Measurements from ENCODE around the gene HOXD10.

Gene HOXD10

GRCh38 chr2:176115883-176116813 is at the start of gene HOXD10:
Gene HOXD10 (plus strand): TSS chr2:176116778. CDS start chr2:176116834, 56 bp downstream.
- peaks cover 96% of the 10 kb centered on the region for H3K4me1 Mint-ChIP-seq
- peaks cover 74% of the 10 kb centered on the region for H3K27me3 Mint-ChIP-seq (ENCODE audit: low read depth, poor library complexity)
- H3K4me3 Mint-ChIP-seq, result peak within 1 kb of the TSS; percentile 86
- DNase-seq, result peak; percentile 85
- peak within 1 kb of the TSS; percentile 93 for H3K27ac Mint-ChIP-seq
- no peaks in the 10 kb centered on the region for H3K9me3 Mint-ChIP-seq
- TF ChIP-seq CTCF (IDR thresholded peaks at IDR 0.05), result peak; percentile 54
- no peaks in the 10 kb centered on the region for H3K36me3 Mint-ChIP-seq (ENCODE audit: low read depth)

- DNase-seq, result peak; percentile 45
- Mint-ChIP-seq H3K27me3 (ENCODE audit: low read depth, poor library complexity) (peaks cover 100% of the 10 kb centered on the region), H3K4me3 (peak overlapping the region; percentile 67), H3K9me3 (peaks cover 6% of the 10 kb centered on the region), H3K4me1 (peaks cover 14% of the 10 kb centered on the region), H3K27ac (no peak overlapping the region), H3K36me3 (ENCODE audit: low read depth) (no peaks in the 10 kb centered on the region)
- TF ChIP-seq CTCF (IDR thresholded peaks at IDR 0.05), result no peak
Measured at GRCh38 chr2:176067589-176068418, 48.8 kb upstream of the HOXD10 start.

- peaks cover 100% of the 10 kb centered on the region for H3K27me3 Mint-ChIP-seq (ENCODE audit: low read depth, poor library complexity)
- H3K36me3 Mint-ChIP-seq (ENCODE audit: low read depth), result no peaks in the 10 kb centered on the region
- peaks cover 8% of the 10 kb centered on the region for H3K9me3 Mint-ChIP-seq
- no peak for TF ChIP-seq CTCF (IDR thresholded peaks at IDR 0.05)
- H3K4me1 Mint-ChIP-seq, result peaks cover 14% of the 10 kb centered on the region
- H3K4me3 Mint-ChIP-seq, result peak overlapping the region; percentile 72
- H3K27ac Mint-ChIP-seq, result no peak overlapping the region
- DNase-seq, result peak; percentile 54
Measured at GRCh38 chr2:176068419-176068832, 48.2 kb upstream of the HOXD10 start.

- Mint-ChIP-seq H3K9me3 (peaks cover 8% of the 10 kb centered on the region), H3K4me1 (peaks cover 18% of the 10 kb centered on the region), H3K4me3 (peak overlapping the region; percentile 15), H3K36me3 (ENCODE audit: low read depth) (no peaks in the 10 kb centered on the region), H3K27ac (no peak overlapping the region), H3K27me3 (ENCODE audit: low read depth, poor library complexity) (peaks cover 100% of the 10 kb centered on the region)
- no peak for DNase-seq
- TF ChIP-seq CTCF (IDR thresholded peaks at IDR 0.05), result no peak
Measured at GRCh38 chr2:176071330-176072291, 45.0 kb upstream of the HOXD10 start.

GRCh38 chr2:176072292-176072669 is 44.3 kb upstream of the HOXD10 start:
- Mint-ChIP-seq H3K36me3 (ENCODE audit: low read depth) (no peaks in the 10 kb centered on the region), H3K9me3 (peaks cover 8% of the 10 kb centered on the region), H3K27me3 (ENCODE audit: low read depth, poor library complexity) (peaks cover 100% of the 10 kb centered on the region), H3K27ac (no peak overlapping the region), H3K4me1 (peaks cover 17% of the 10 kb centered on the region), H3K4me3 (no peak overlapping the region)
- no peak for DNase-seq
- no peak for TF ChIP-seq CTCF (IDR thresholded peaks at IDR 0.05)

All from nephron progenitor cell (in vitro differentiated cells).